Ectodermal cell (in vitro differentiated cells): Measurements from ENCODE around the gene SERPING1.

ENCODE experiments used
- H3K27ac ChIP-seq: 2 replicates; pipeline ENCODE4 v1.7.0; 2013; ENCODE audit warnings: mild to moderate bottlenecking, low read depth, low read length; ENCODE audit not compliant: insufficient read depth, poor library complexity, severe bottlenecking
- H3K27me3 ChIP-seq: 2 replicates; pipeline ENCODE4 v1.7.0; 2013; ENCODE audit warnings: mild to moderate bottlenecking, low read length; ENCODE audit not compliant: insufficient read depth, control insufficient read depth, poor library complexity, severe bottlenecking
- H3K36me3 ChIP-seq: one replicate; pipeline ENCODE4 v1.7.0; 2013; ENCODE audit warnings: low read length; ENCODE audit not compliant: control insufficient read depth, insufficient read depth
- H3K4me1 ChIP-seq: one replicate; pipeline ENCODE4 v1.7.0; 2013; ENCODE audit warnings: low read length; ENCODE audit not compliant: control insufficient read depth, insufficient read depth
- H3K4me3 ChIP-seq: 2 replicates; pipeline ENCODE4 v1.7.0; 2013; ENCODE audit warnings: low read depth, low read length, control low read depth; ENCODE audit not compliant: insufficient read depth
- H3K9me3 ChIP-seq: 2 replicates; pipeline ENCODE4 v1.7.0; 2013; ENCODE audit warnings: mild to moderate bottlenecking, low read length, moderate library complexity; ENCODE audit not compliant: control insufficient read depth
- WGBS, 2 experiments: methylation state at CpG; one replicate each; pipeline ENCODE4 v1.1.7; 2013; ENCODE audit warnings: missing lambda C conversion rate in 2 of 2; 5-methylcytosine and 5-hydroxymethylcytosine counted together

The SERPING1 gene

DNA sequence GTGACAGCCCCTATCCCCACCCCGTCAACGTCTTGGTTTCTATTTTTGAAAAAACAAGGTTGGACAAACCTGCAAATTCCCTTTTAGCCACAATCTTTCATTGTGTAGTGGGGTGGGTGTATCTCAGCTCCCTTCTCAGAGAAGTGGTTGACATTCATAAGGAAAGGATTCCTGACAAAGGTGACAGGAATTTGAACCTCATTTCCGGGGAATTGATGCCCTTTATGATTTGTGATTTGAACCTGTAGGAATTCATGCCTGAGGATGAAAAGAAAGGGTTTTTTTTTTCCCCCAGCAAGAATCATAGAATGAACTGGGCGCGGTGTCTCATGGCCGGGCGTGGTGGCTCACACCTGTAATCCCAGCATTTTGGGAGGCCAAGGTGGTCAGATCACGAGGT, 37.8 kb downstream of the SERPING1 start:
- no peaks in the 10 kb centered on the region for H3K9me3 ChIP-seq
- no peak overlapping the region for H3K4me3 ChIP-seq
- H3K27ac ChIP-seq: no peak overlapping the region
- peaks cover 11% of the 10 kb centered on the region for H3K4me1 ChIP-seq
- 92 to 95% methylated on average over 8 of the region's 8 CpGs for WGBS, 2 experiments
- H3K27me3 ChIP-seq: no peaks in the 10 kb centered on the region
- H3K36me3 ChIP-seq: no peaks in the 10 kb centered on the region

DNA sequence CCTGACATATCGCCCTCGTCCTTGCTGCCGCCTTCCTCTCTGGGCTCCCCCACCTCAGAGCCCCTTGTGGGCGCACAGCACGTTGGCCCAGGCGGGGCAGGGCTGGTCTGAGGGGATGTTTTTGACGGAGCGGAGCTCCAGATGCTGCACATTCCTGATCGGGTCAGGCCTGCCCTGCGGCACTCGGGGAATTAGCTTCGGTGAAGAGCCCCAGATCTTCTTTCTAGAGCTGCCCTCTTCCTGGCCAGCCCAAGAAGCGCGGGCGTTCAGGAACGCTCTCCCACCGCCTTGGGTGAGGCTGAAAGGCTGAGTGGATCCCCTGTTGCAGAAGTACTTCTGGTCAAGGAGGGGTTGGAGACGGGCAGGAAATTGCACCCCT, 40.1 kb downstream of the SERPING1 start:
- H3K4me3 ChIP-seq: peak overlapping the region; percentile 95
- no peaks in the 10 kb centered on the region for H3K27me3 ChIP-seq
- 11 to 14% methylated on average over 18 of the region's 18 CpGs for WGBS, 2 experiments
- H3K4me1 ChIP-seq: peaks cover 27% of the 10 kb centered on the region
- H3K27ac ChIP-seq: peak overlapping the region; percentile 98
- no peaks in the 10 kb centered on the region for H3K36me3 ChIP-seq
- no peaks in the 10 kb centered on the region for H3K9me3 ChIP-seq

DNA sequence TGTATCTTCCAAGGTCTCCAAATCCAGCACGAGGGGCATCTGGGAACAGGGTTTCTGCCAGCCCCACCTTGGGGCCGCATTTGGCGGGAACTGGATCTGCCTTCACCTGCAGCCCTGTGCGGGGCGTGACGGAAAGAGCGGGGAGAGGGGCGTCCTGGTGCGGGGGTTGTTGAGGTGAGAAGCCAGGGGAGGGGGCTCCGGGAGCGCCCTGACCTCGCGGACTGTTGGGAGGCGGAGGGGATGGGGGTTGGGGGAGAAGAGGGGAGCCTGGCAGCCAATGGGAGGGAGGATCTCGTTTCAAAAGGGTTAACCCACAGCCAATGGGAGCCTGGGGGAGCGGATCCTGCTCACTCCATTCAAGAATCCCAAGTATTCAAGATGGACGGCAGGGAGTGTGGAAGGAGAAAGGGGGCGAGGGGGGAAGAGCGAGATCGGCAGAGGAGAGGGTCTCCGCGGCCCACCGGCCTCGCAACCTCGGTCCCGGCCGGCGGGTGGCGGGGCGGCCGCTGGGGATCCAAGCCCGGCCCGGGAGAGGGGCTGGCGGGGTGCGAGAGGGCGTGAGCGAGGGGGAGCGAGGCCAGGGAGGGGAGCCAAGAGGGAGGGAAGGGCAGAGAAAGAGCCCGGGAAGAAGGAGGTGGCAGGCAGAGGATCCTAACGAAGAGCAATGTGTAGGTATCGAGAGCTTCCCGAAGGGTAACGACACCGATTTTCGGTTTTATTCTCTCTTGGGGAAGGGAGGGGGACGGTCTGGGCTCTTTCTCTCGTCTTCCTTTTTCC, 40.7 kb downstream of the SERPING1 start:
- Histone ChIP-seq H3K9me3 (no peaks in the 10 kb centered on the region), H3K27me3 (no peaks in the 10 kb centered on the region), H3K36me3 (no peaks in the 10 kb centered on the region), H3K4me1 (peaks cover 27% of the 10 kb centered on the region), H3K4me3 (peak overlapping the region; percentile 95), H3K27ac (peak overlapping the region; percentile 98)
- 0% methylated on average over 47 of the region's 47 CpGs for WGBS, 2 experiments

DNA sequence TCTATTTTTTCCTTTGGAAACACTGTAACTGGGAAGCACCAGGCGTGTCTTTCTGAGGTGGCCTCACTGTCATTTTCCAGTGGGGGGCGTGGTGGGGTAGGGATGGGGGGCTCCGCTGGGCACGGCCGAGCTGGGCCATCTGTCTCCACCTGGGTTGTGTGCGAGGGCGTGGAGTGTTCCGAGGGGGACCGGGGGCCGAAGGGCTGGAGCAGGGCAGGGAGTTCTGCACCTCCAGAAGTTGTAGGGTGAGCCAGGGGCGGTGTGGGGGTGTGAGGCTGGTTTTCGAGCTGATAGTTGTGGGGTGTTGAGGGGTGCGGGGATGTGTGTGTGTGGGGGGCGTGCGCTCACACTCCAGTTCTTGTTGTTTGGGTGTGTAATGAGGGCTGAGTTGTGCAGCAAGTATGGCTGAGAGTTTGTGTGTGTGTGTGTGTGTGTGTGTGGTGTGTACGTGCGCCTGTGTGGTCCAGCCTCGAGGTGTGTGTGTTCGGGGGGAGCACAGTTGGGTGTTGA, 41.4 kb downstream of the SERPING1 start:
- WGBS, 2 experiments: 1% methylated on average over 19 of the region's 19 CpGs
- Histone ChIP-seq H3K27ac (peak overlapping the region; percentile 98), H3K4me3 (peak overlapping the region; percentile 95), H3K36me3 (no peaks in the 10 kb centered on the region), H3K4me1 (peaks cover 27% of the 10 kb centered on the region), H3K27me3 (no peaks in the 10 kb centered on the region), H3K9me3 (no peaks in the 10 kb centered on the region)

DNA sequence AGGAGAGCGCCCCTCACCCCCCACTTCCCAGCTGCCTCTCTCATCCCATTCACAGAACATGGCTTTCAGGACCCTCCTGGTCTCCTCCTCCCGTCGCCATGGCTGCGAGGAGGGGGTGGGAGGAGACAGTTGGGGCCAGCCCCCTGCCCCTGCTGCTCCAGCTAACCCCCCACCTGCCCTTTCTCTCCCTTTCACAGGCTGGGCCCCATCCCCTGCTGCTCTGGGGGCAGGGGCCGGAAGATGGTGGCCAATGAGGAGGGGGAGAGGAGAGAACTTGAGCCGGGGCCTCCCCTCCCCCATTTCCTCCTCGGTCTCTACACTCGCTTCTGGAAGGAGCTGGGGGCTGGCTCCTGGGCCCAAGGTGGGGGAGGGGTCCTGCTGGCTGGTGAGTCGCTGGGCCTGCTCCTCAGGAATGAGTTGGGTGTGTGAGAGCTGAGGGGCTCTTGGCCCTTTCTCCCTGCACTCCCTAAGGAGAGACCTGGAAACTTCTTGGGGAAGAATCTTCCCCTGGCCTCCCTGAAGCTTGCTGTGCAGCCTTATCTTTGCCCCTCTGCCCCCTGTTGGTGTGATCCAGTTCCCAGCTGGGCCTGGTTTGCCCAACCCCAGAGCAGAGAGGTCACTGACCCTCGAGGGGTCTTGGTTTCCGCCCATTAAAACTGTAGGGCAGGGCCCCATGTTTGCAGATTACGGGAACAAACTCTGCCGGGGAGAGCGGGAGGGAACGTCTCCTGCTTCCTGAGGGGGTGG, 42.0 kb downstream of the SERPING1 start:
- H3K9me3 ChIP-seq: no peaks in the 10 kb centered on the region
- no peaks in the 10 kb centered on the region for H3K36me3 ChIP-seq
- 0 to 1% methylated on average over 15 of the region's 15 CpGs for WGBS, 2 experiments
- no peaks in the 10 kb centered on the region for H3K27me3 ChIP-seq
- H3K27ac ChIP-seq: peak overlapping the region; percentile 98
- peak overlapping the region; percentile 95 for H3K4me3 ChIP-seq
- peaks cover 28% of the 10 kb centered on the region for H3K4me1 ChIP-seq

DNA sequence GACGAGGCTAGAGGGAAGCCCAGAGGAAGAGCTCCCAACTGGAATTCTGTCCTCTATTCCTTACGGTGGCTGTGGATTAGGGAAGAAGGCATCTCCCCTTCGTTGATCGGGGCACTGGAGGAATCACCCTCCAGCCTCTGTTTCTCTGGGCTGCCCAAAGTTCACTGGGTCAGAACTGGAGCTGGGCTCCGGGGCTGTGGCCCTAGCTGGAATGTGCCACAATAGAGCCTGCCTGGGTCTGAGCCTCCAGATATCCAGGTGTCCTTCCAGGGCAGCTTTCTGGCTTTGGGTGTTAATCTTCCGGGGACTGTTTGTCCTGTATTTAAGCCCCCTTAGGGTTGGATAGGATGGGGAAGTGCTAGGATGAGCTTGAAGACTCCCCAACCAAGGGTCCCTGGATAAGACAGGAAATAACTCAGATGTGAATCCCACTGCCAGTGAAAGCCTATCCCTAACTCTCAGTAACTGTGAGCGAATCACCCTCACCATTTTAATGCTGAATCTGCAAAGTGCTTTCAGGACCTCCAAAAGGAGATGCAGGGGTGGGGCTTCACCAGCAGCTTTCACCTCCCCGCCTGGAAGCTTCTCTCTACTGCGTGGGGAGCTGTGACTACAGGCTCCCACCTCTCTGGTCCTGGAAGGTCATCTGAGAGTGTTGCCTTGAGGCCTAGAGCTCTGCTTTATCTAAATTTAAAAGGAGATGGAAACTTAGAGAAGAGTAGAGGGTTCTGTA, 42.7 kb downstream of the SERPING1 start:
- H3K4me1 ChIP-seq: peaks cover 33% of the 10 kb centered on the region
- WGBS, 2 experiments: 5 to 7% methylated on average over 9 of the region's 9 CpGs
- H3K36me3 ChIP-seq: no peaks in the 10 kb centered on the region

DNA sequence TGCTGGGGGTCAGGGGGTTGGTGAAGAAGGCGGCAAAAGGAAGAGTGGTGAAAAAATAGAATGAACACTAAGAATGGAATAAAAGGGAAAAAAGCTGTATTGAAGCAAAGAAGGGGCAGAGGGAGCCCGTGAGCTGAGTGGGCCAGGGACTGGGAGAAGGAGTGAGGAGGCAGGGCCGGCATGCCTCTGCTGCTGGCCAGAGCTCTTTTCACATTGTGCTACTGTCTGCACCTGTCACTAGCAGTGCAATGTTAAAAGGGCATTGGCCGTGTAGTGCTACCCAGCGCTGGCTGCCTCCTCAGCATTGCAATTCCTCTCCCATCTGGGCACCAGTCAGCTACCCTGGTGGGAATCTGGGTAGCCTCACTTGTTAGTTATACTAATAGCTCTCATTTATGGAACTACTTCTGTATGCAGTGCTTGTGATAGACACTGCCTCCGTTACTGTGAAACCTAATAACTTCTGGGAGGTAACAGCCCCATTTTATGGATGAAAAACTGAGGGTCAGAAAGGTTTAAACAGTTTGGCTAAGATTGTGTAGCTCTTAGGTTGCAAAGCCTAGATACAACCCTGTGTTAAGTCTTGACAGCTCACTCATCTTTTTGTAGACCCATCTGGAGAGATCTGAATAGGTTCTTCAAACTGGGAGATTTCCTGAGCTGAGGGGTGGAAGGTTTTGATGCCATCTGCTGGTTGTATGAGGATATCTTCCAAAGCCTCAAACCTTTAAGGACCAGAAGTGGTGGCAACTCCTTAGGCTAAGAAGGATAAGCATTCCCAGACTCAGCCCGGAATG, 43.7 kb downstream of the SERPING1 start:
- no peaks in the 10 kb centered on the region for H3K27me3 ChIP-seq
- peak overlapping the region; percentile 95 for H3K4me3 ChIP-seq
- WGBS, 2 experiments: 49 to 56% methylated on average over 7 of the region's 7 CpGs
- no peaks in the 10 kb centered on the region for H3K36me3 ChIP-seq
- no peaks in the 10 kb centered on the region for H3K9me3 ChIP-seq
- H3K27ac ChIP-seq: no peak overlapping the region
- H3K4me1 ChIP-seq: peaks cover 43% of the 10 kb centered on the region

More for the DNA sequence above, 42.7 kb downstream of the SERPING1 start:
- no peaks in the 10 kb centered on the region for H3K9me3 ChIP-seq
- H3K27me3 ChIP-seq: no peaks in the 10 kb centered on the region
- peak overlapping the region; percentile 95 for H3K4me3 ChIP-seq
- peak overlapping the region; percentile 98 for H3K27ac ChIP-seq

DNA sequence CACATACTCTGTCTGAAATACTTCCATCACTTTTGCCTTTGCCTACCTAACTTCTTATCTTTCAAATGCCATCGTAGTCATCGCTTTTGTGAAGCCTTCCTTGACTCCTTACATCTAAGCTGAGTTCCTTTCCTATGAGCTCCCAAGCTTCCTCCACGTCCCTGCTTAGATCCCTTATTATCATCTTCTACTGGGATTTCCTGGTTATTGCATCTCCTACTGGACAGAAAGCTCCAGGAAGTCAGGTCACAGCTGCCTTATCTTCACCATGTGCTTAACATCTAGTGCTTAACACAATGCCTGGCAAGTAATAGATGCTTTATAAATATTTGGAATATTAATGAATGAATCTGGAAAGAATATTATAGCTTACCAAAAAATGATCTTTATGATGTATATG, 46.3 kb downstream of the SERPING1 start:
- peaks cover 56% of the 10 kb centered on the region for H3K4me1 ChIP-seq
- H3K27me3 ChIP-seq: no peaks in the 10 kb centered on the region
- no peak overlapping the region for H3K4me3 ChIP-seq
- no peak overlapping the region for H3K27ac ChIP-seq
- H3K9me3 ChIP-seq: no peaks in the 10 kb centered on the region
- H3K36me3 ChIP-seq: no peaks in the 10 kb centered on the region
- 87 to 89% methylated on average over 3 of the region's 3 CpGs for WGBS, 2 experiments

DNA sequence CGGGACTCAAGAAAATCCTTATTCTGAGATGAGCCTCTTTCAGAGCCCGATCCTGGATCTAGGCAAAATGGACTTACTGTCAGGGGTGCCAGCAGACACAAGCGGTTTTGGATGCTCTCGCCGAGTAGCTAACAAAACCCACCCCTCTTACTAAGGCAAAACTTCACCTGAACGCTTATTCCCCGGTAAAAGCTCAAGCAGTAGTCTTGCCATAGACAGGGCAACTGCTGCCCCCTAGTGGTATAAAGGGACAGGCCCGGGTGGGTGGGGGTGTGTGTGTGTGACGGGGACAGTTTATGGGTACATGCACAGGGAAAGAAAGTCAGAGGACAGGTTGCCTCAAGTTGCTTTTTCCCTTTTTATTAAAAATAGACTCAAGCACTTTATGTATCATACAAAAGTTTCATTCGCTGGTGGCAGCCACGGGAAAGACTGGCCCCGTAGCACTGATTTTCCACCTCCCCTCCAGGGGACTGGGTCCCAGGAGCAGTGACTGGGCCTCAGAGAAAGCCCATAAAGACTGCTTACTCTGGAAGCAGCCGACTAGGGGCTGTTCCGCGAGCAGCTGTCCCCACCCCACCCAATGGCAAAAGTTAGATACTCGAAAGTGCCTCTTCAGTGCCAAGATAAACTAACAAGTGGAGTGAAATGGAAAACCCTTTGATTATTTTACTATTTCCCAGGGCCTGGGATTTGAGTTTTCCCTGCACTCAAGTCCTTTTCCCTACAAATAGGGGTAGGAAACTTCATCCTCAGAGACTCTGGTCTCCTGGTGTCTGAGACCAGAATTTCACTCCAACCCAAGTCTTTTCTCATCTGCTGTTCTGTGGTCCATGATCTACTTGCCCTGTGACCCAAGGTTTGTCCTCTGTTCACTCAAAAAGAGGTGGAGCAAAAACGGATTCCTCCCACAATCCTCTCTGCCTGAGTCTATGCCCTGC, 47.5 kb downstream of the SERPING1 start:
- H3K4me3 ChIP-seq: no peak overlapping the region
- no peaks in the 10 kb centered on the region for H3K36me3 ChIP-seq
- peaks cover 67% of the 10 kb centered on the region for H3K4me1 ChIP-seq
- no peaks in the 10 kb centered on the region for H3K27me3 ChIP-seq
- WGBS, 2 experiments: 39 to 44% methylated on average over 17 of the region's 17 CpGs
- H3K9me3 ChIP-seq: no peaks in the 10 kb centered on the region
- H3K27ac ChIP-seq: no peak overlapping the region
